GM21515 (cell line): ENCODE data around the gene SDK1.

Source experiments
- ATAC-seq: cut with Tn5 transposase; IDR thresholded peaks from one replicate; pipeline ENCODE4 v1.9.1; 2021; ENCODE audit not compliant: unreplicated experiment

The SDK1 gene

DNA sequence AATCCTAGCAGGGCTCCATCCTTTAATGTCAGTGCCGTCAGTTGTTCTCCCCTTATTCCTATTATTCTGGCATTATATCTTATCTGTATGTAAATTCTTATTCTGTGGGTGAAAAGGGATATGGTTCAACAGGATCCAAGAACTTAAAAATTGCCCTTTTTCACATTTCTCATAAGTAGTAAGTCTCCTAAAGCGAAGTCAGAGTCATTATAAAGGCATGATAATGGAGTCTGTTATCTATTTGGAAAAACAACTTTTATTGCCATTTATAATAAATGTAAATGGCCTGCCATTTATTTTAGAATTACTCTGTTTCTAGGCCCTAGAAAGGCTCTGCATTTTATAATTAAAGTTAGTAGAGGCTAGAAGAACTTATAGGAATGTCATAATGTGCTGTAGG is 31.3 kb downstream of the SDK1 start:
- no peak for ATAC-seq

DNA sequence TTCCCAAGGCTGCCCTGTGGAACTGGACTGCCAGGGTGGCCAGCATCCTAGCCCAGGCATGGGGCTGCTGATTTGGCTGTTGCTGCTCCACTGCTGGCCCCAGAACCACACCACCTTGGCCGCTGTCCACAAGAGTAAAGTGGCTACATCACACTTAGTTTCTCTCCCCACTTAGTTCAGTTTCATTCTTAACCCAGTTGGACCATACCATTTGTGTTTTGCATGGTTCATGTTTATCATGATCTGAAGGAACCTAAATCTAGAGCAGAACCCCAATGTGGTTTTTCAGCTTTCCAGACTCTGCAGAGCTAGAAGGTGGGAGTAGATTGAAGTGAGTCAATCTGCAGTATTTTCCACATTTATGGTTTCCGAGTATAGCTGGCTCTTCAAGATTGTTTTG is 32.8 kb downstream of the SDK1 start:
- no peak for ATAC-seq

DNA sequence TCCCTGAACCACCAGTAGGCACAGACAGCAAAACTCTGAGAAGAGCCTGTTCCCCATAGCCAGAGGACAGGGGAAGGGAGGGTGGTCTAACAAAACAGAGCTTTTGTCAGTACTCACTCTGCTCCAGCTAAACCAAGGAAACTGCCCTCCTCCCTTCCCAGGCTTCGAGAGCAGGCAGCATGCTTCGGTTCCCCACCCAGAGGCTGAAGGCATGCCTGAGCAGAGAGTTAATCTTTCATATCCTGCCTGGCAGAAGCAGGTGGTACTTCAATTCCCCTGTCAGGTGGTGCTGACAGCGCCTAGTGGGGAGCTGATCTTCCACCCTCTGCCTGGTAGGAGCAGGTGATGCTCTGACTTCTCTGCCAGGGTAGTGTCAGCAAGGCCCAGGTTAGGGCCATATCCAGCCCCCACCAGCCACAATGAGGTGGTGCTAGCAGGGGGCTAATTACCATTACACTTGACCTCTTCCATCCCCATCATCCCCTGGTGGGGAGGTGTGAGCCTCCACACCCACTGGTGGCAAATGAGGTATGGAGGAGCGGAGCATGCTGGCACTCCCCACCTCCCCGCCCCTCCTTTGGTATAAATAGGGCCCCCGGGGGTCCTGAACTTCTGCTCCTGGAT is 35.1 kb downstream of the SDK1 start:
- no peak for ATAC-seq

DNA sequence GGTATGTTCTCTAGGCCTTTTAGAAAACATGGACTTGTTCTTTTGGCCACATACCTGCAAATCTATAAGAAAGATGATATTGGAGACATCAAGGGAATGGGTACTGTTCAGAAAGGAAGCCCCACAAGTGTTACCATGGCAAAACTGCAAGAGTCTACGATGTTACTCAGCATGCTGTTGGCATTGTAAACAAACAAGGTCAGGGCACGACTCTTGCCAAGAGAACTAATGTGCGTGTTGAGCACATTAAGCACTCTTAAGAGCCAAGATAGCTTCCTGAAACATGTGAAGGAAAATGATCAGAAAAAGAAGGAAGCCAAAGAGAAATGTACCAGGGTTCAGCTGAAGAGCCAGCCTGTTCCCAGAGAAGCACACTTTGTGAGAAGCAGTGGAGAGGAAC is 37.1 kb downstream of the SDK1 start:
- ATAC-seq, result no peak

DNA sequence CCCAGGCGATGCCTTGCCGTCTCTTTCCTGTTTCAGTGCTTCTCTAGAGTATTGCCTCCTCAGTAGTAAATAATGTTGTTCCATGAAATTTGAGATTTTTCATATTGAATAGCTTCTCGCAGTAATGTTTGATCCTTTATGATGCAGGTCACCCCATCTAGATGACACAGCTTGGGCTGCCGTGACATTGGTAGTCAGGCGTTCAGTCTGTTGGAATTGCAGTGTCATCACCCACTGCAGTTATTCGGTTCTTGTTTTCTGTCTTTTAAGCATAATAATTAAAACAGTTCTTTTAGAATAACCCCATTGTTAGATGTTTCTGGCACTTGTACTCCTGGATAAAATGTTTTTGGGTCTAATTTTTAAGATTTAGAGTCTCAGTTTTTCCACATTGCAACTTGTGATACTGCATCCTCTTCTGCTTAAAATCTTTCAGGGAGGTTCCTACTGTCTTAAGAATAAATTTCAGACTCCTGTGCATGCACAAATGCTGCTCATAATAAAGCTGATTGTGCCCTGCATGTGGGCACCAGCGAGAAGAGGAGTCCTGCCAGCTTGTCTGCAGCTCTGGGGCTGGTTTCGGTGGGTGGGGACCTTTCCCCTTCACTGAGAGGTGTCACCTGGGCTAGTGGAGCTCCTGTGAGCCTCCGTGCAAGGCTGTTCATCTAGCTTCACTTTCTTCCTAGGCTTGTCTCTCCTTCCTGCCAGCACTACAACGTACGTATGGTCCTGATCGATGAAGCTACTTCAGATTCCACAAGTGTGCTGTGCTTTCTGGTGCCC is 44.8 kb downstream of the SDK1 start:
- ATAC-seq, result no peak

DNA sequence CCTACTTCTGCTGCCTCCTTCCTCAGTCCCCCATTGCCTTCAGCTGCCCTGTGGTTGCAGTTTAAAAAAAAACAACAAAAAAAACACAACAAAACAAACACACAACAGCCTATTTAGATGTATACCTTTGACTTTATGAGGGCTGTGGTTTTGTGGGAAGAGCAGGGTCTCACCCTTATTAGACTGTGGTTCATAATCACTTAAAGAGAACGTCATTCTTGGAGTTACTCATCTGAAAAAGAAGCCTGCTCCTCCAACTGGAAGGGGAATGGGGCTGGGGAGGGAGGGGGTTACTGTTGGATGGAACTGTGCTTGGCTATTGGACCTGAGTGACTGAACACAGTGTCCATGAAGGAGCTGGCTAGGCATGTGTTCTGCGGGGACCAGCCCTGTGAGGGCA is 48.1 kb downstream of the SDK1 start:
- ATAC-seq, result no peak

DNA sequence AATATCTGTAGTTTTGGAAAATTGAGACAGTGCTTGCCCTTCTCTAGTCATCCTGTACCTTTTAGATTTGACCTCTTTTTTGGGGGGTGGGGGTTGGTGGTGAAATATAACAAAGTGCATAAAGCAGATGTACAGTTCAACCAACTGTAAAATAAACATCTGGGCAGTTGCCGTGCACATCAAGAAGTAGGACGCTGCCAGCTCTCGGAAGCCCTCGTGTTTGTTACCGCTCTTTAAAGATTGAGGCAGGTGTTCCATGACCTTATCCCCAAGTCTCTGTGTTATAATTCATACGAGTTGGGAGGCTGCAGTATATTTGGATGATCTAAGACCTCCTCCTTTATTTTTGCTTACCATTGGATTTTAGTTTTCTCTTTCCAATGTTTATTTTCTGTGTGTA is 55.1 kb downstream of the SDK1 start:
- no peak for ATAC-seq

DNA sequence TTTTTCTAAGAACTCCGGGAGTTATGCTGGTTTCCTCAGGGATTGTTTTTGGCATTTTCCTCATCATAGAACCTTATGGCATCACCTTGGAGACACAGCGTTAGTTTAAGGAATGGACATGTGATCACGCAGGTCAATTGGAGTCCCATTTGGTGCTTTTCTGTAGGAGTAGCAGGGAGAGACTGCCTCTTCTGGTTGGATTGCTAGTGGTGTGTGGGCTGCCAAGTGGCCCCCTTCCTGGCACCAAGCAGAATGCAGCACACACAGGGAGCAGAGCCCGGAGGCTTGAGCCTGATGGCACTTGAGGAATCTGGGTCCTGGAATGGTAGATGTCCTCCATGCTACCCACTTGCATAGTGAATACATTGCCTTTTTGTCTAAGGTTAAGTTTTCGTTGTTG is 57.9 kb downstream of the SDK1 start:
- ATAC-seq, result no peak

DNA sequence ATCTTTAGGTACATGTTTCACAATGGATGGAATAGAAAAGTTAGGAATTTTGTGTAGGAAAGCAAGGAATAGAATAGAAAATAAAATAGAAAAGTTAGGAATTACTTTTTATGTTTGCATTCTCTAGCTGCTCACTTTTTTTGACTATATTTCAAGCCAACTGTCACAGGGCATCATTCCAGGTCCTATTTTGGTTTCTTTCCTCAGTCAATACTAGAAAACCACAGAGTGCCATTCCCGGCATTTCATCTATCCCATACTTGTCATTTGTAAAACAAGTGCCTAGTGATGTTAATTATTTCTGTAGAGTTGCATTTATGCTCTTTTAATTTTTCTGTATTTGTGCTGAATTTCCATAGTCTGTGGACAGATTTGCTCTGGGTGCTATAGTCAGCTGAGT is 66.2 kb downstream of the SDK1 start:
- no peak for ATAC-seq

DNA sequence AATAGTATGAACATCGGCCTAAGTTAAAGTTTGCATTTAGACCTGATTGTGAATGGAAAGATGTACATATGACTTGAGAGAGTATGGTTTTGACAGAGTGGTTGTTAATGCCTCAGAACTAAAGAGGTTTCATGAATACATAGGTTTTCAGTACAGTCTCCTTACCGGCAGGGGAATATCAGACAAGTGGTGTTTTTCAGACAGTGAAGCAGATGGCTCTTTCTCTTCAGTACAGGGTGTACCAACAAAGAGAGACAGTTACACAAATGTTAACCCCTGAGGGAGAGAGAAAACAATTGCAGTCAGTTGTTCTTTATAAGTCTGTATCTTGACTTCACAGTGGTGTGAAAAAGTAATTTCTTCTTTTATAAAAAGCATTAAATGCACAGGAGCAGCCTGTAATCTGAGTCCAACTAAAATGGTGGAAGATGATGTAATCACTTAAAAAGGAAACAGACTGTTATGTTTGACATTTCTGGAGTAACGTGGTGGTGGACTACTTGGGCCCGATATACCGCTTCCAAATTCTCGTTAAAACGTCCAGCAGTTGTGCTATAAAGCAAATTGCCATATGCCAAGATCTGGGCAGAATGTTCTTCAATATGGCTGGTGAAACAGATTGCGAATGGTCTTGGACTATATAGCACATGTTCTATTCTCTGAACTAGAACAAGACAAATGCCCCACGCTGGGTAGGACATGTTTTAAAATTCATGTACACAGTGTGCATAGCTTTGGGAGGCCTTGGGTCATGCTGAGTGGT is 69.2 kb downstream of the SDK1 start:
- no peak for ATAC-seq

DNA sequence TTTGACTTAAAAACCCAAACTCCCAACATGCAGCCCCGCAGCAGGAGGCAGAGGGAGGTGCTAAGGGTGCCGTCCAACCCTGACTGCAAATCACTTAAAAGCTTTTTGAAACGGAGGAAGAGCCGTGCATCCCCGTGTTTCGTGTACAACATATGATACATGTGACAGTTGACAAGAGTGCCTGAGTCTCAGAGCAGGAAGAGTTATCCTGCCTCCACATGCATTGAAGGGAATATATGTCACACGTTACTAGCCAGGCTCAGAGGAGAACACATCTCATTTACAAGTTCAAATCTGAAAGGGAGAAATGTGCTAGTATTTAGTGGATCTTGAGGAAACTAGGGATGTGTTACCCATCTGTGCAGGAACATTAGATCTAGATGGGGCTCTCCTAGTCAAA is 69.9 kb downstream of the SDK1 start:
- no peak for ATAC-seq

DNA sequence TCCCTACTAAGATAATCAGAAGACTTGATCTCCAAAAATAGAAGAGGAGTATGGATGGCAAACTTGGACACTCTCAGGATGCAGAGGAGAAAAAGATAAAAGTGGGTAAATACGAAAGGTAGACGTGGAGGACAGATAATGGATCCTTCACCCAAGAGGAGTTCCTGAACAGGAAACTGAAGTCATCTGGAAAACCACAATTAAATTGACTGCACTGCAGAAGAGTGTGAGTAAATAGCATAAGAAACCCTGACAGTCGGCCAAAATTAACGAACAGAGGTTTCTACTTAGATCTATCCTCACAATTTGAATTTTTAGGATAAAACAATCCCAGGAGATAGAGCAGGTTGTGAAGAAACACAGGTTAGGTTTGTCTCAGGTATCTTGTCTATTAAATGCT is 70.5 kb downstream of the SDK1 start:
- no peak for ATAC-seq

DNA sequence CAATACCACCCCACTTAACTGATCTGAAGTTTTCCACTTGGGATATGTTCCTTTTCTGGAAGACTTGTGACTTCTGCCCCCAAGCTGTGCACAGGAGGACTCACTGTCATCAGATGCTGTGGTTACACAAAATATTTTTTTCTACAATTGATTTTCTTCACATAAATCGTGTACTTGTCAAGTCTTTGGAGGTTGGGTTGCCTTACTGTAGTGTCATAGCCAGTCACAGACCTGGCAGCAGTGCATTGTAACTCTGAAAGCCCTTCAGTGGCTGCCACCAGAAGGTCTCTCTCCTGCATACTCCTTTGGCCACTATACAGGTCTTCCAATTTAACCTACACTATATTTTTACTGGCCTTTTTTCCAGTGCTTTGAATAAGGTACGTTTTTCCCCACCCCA is 73.2 kb downstream of the SDK1 start:
- no peak for ATAC-seq

DNA sequence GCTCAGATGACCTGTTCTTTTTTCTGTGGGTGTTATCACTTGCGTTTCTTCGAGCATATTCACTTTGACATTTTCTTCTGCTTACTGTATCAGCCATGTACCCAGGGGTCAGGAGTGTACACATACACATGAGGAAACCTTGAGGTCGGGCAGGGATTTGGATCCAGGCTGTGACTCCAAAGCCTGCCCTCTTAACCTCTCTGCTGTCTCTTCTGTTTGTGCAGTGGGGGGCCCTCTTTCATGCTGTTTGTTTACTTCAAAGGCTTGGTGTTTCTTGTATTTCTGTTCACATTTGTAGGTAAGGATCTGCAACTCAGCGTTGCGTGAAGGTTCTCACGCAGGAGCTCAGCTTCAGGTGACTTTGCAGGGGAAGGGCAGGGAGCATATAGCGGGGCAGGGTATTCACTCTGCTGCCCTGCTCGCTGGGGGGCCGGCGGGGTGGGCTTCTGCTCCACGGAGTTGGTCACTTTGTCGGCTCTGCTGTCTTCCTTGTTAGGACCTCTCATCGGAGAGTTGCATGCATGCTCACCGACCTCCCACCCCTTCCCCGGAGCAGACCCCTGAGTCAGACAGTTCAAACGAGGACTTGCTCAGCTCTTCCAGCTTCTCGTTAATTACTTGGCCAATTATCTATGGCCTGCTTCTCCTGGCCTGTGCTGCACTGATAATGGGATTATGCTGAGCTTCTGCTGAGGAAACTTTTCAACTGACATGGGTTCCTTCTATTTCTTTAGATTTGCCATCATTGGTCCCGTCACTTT is 77.5 kb downstream of the SDK1 start:
- no peak for ATAC-seq

DNA sequence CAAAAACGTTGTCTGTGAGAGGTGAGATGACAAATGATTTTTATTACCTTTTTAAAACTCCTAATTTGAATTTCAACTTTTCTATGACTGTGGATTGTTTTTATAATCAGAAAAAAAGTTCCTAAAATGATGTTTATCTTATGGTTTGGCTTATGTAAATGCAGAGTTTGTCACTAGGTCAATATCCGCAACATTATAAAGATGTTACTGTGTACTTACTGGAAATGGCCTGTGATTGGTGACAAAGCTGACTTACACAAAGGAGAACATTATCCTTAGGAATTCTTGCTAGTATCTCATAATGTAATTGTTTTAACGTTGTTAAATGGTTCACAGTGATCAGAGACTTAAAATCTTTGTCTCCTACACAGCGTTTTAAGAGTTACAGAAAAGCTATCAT is 79.0 kb downstream of the SDK1 start:
- no peak for ATAC-seq

DNA sequence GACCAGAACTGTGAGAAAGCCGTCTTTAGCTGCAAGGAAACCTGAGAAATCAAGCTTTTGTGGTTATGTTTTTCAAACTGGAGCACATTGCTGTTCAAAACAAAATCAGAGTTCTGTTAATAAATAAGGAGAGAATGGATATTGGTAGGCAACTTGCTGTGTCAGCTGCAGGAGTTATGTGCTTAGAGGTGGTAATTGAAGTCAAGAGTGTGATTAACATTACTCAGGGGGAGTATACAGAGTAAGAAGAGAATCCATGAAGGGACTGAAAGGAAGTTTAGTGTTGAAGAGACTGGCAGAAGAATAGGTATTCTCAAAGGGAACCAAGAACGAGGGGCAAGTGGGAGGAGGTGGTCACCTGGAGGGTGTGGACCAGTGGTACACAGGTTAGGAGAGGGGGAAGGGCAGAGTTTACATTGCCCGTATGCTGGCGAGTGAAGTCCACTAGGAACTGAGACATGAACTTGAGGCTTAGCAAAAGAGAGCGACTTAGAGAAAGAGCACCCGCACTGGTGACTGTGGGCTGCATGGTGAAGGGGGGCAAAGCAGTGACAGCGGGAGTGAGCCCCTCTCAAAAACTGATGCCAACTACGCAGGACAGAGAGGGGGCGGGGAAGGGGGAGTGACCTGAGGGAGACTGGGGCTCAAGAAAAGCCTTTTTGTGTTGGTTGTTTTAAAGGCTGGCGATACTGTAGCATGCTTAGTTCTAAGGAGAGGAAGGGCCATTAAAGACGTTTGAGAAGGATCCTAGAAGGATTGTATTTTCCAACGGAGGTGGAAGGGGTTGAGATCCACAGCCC is 80.0 kb downstream of the SDK1 start:
- ATAC-seq, result no peak

DNA sequence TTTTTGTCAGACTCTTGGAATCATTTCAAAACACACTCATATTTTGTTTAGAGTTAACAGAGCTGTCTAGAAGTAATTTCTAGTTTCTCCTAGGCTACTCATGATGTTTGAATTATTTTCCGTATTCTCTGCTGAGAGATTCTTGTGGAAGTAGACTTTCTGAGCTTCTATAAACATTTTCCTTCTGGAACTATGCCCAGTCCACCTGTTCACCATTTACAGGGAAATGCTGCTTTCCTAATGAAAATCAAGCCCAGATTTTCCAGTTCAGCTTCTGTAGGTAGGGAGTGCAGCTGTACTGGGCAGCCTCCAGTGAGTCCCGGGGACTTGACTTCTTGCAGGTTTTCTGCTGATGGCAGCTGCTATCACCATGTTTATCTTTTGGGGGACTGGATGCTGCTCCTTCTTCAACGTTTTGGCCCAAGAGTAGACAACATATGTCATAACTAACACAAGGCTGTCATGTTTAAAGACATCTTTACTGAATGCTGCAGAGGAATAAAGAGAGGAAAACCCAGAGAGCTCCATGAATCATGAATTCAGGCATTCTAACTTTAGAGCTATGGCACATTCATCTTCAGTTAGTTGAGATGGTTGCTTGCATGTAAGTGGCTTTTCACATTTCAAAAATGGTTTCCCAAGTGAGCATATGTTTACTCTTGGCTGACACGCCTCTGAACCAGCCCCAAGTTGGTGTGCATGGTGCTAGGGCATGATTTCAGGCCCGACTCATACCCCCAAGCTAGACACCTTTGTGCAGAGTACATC is 85.6 kb downstream of the SDK1 start:
- ATAC-seq, result no peak

DNA sequence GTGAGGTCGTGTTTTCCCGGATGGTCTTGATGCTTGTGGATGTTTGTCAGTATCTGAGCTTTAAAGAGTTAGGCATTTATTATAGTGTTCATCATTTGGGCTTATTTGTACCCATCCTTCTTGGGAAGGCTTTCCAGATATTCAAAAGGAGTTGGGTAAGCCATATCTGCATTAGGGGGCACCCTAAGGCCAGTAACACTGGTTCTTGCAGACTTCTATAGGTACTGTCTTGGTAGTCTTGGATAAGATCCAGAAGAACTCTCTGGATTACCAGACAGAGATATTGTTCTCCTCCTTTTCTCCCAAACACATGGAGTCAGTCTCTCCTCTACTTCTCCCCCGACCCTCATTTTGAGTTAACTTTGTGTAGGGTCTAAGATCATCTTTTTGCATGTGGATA is 92.8 kb downstream of the SDK1 start:
- ATAC-seq, result no peak

DNA sequence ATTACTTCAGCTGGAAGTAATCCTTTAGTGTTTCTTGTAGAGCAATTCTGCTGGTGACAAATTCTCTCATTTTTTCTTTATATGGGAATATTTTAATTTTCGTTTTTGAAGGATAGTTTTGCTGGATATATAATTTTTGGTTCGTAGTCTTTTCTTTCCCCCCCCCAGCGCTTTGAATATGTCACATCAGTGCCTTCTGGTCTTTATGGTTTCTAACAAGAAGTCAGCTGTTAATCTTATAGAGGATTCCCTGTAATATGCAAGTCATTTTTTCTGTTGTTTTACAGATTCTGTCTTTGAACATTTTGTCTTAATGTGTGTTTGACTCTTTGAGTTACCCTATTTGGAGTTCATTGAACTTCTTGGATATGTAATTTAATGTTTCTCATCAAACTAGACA is 96.3 kb downstream of the SDK1 start:
- no peak for ATAC-seq

DNA sequence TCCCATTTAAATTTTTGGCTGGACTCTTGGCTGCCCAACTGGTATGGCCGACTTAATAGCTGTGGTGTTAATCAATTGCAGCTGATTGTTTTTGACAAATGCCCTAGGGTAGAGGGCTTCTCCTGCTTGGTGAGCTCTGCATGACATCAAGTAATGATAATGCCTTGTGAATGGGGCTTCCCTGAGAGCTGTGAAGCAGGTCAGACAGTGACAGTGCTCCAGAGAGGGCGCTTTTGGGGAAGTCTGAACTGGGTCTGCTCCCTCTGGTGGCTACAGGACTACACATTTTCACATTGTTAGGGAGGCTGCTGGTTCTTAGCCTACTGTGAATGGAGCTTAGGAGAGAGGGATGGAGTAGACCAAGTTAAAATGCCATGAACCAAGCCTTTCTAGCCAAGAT is 98.8 kb downstream of the SDK1 start:
- no peak for ATAC-seq
